DOHH2 (cell line): ENCODE measurements around the gene NUDT8.

Experiments used
- EZH2phosphoT487 ChIP-seq: fragments of 200-600 bp; sonication (generic); IDR thresholded peaks from 2 replicates; pipeline ENCODE4 v1.6.1; 2017; ENCODE audit warnings: borderline replicate concordance, mild to moderate bottlenecking, antibody characterized with exemption, low read length, moderate library complexity, mixed read lengths
- TF ChIP-seq, protein P1 (sequence below): fragments of 200-600 bp; sonication (generic); IDR thresholded peaks from one replicate; pipeline ENCODE4 v1.5.1; 2014; ENCODE audit warnings: antibody characterized with exemption, mild to moderate bottlenecking, low read depth, low read length; ENCODE audit not compliant: poor library complexity, severe bottlenecking

DNA sequence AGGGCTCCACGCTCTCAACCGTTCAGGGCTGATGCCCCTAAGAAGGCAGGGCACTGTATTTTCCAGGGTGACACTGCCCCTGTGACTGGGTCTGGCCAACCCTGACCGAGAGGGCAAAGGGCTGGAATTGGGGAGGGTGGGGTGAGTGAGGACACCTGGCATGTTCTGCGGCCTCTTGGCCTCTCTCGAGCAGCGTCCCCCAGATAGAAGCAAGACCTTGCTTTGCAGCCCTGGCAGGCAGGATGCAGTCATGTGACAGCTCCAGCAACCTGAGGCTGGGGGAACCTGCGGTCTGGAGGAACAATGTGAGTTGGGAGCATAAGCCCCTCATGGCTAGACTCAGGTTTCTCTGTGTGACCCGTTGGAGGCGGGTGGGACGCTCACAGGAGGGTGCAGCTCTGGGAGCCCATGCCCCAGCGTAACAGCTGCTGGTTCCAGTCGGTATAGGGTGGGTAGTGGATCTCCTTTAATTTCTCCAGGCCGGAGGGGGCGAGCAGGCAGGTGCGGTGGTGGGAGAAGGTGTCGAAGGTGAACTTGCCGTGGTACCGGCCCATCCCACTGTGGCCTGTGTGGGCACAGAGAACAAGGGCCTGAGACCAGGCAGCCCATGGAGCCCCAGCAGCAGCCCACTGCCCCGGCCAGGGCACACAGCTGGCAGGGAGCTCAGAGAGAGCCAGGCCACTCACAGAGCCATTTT, 33.2 kb upstream of the NUDT8 start:
- TF ChIP-seq, protein P1, sequence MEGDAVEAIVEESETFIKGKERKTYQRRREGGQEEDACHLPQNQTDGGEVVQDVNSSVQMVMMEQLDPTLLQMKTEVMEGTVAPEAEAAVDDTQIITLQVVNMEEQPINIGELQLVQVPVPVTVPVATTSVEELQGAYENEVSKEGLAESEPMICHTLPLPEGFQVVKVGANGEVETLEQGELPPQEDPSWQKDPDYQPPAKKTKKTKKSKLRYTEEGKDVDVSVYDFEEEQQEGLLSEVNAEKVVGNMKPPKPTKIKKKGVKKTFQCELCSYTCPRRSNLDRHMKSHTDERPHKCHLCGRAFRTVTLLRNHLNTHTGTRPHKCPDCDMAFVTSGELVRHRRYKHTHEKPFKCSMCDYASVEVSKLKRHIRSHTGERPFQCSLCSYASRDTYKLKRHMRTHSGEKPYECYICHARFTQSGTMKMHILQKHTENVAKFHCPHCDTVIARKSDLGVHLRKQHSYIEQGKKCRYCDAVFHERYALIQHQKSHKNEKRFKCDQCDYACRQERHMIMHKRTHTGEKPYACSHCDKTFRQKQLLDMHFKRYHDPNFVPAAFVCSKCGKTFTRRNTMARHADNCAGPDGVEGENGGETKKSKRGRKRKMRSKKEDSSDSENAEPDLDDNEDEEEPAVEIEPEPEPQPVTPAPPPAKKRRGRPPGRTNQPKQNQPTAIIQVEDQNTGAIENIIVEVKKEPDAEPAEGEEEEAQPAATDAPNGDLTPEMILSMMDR, result no peak
- TF ChIP-seq EZH2phosphoT487, result no peak
